GM19240 (cell line): ENCODE results near the gene SIRT5.

Experiments
- DNase-seq: peaks from one replicate; pipeline ENCODE4 v3.0.0; 2011; ENCODE audit warnings: low spot score; ENCODE audit not compliant: insufficient read length

Gene SIRT5

GRCh38 chr6:13586603-13587542 lies 12.5 kb downstream of the SIRT5 start:
- DNase-seq, result no peak

- DNase-seq, result no peak
Measured at GRCh38 chr6:13589801-13590200, 15.4 kb downstream of the SIRT5 start.

- DNase-seq, result no peak
Measured at GRCh38 chr6:13590574-13591153, 16.3 kb downstream of the SIRT5 start.

GRCh38 chr6:13591205-13591921 lies 17.0 kb downstream of the SIRT5 start:
- DNase-seq, result no peak

GRCh38 chr6:13593103-13593502 lies 18.7 kb downstream of the SIRT5 start:
- DNase-seq, result no peak

GRCh38 chr6:13593720-13594119 lies 19.3 kb downstream of the SIRT5 start:
- DNase-seq, result no peak

- DNase-seq, result no peak
Measured at GRCh38 chr6:13597073-13597472, 22.7 kb downstream of the SIRT5 start.

GRCh38 chr6:13600036-13600435 lies 25.6 kb downstream of the SIRT5 start:
- no peak for DNase-seq

- DNase-seq, result no peak
Measured at GRCh38 chr6:13604135-13604534, 29.7 kb downstream of the SIRT5 start.

- no peak for DNase-seq
Measured at GRCh38 chr6:13604546-13605416, 30.4 kb downstream of the SIRT5 start.

GRCh38 chr6:13605634-13606033 lies 31.2 kb downstream of the SIRT5 start:
- no peak for DNase-seq

- DNase-seq, result no peak
Measured at GRCh38 chr6:13611715-13612114, 37.3 kb downstream of the SIRT5 start.

GRCh38 chr6:13613029-13613594 lies 38.7 kb downstream of the SIRT5 start:
- no peak for DNase-seq

GRCh38 chr6:13614126-13614925 lies 39.9 kb downstream of the SIRT5 start:
- no peak for DNase-seq

- peak; percentile 77 for DNase-seq
Measured at GRCh38 chr6:13614926-13615791, 40.8 kb downstream of the SIRT5 start, which contains the start of gene NOL7. Gene NOL7, plus strand, starts transcription at chr6:13615335. Its CDS starts 24 bp downstream, at chr6:13615359.

GRCh38 chr6:13615792-13616120 lies 41.4 kb downstream of the SIRT5 start:
- no peak for DNase-seq

GRCh38 chr6:13617066-13617465 lies 42.7 kb downstream of the SIRT5 start:
- no peak for DNase-seq

- DNase-seq, result no peak
Measured at GRCh38 chr6:13624871-13625288, 50.5 kb downstream of the SIRT5 start.
